Neutrophil (primary cell): ENCODE data around the gene CD34.

Experiments used
- H3K27ac ChIP-seq: fragments of 200-600 bp; sonication (generic); 2 replicates; pipeline ENCODE4 v1.5.1; 2016; ENCODE audit warnings: mild to moderate bottlenecking, moderate library complexity
- H3K27me3 ChIP-seq: fragments of 200-600 bp; sonication (generic); 2 replicates; pipeline ENCODE4 v1.6.0; 2016; ENCODE audit warnings: mild to moderate bottlenecking
- H3K36me3 ChIP-seq: fragments of 200-600 bp; sonication (generic); 2 replicates; pipeline ENCODE4 v1.5.1; 2017
- H3K4me1 ChIP-seq, 2 experiments: fragments of 200-600 bp in 1 of 2; sonication (generic) in 1 of 2; 1 replicate in 1 of 2; 2 replicates in 1 of 2; pipeline versions ENCODE4 v1.5.1 to v1.6.1; 2013 to 2016; ENCODE audit warnings: low read depth in 1 of 2, low read length in 1 of 2, mild to moderate bottlenecking in 1 of 2, moderate library complexity in 1 of 2; ENCODE audit not compliant: control insufficient read depth in 1 of 2, insufficient read depth in 1 of 2
- H3K4me3 ChIP-seq, 2 experiments: fragments of 200-600 bp in 1 of 2; sonication (generic) in 1 of 2; 1 replicate in 1 of 2; 2 replicates in 1 of 2; pipeline ENCODE4 v1.5.1; 2013 to 2016; ENCODE audit warnings: low read depth in 1 of 2, low read length in 1 of 2, mild to moderate bottlenecking in 1 of 2, moderate library complexity in 1 of 2
- H3K9me3 ChIP-seq: fragments of 200-600 bp; sonication (generic); 2 replicates; pipeline ENCODE4 v1.5.1; 2016
- TF ChIP-seq, protein P1 (sequence below): fragments of 200-600 bp; sonication (generic); IDR thresholded peaks from 2 replicates; pipeline ENCODE4 v1.5.1; 2016; ENCODE audit warnings: antibody characterized with exemption

CD34 gene

GRCh38 chr1:207870306-207871031 is 40.5 kb downstream of the CD34 start:
- H3K4me1 ChIP-seq, result peaks cover 40 to 45% of the 10 kb centered on the region in 2 experiments
- H3K27ac ChIP-seq, result no peak overlapping the region

GRCh38 chr1:207869859-207870258 is 41.1 kb downstream of the CD34 start:
- Histone ChIP-seq H3K27me3 (no peaks in the 10 kb centered on the region), H3K9me3 (no peaks in the 10 kb centered on the region), H3K27ac (no peak overlapping the region), H3K4me1 (peaks cover 46 to 47% of the 10 kb centered on the region in 2 experiments), H3K4me3 (no peak overlapping the region), H3K36me3 (peaks cover 6% of the 10 kb centered on the region)
- TF ChIP-seq, protein P1, sequence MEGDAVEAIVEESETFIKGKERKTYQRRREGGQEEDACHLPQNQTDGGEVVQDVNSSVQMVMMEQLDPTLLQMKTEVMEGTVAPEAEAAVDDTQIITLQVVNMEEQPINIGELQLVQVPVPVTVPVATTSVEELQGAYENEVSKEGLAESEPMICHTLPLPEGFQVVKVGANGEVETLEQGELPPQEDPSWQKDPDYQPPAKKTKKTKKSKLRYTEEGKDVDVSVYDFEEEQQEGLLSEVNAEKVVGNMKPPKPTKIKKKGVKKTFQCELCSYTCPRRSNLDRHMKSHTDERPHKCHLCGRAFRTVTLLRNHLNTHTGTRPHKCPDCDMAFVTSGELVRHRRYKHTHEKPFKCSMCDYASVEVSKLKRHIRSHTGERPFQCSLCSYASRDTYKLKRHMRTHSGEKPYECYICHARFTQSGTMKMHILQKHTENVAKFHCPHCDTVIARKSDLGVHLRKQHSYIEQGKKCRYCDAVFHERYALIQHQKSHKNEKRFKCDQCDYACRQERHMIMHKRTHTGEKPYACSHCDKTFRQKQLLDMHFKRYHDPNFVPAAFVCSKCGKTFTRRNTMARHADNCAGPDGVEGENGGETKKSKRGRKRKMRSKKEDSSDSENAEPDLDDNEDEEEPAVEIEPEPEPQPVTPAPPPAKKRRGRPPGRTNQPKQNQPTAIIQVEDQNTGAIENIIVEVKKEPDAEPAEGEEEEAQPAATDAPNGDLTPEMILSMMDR, result no peak

More at GRCh38 chr1:207870306-207871031, 40.5 kb downstream of the CD34 start:
- Histone ChIP-seq H3K9me3 (no peaks in the 10 kb centered on the region), H3K36me3 (peaks cover 4% of the 10 kb centered on the region), H3K27me3 (no peaks in the 10 kb centered on the region), H3K4me3 (no peak overlapping the region)
- TF ChIP-seq, protein P1, result no peak

GRCh38 chr1:207868774-207869721 is 41.9 kb downstream of the CD34 start:
- TF ChIP-seq, protein P1, result peak; percentile 96
- Histone ChIP-seq H3K27me3 (no peaks in the 10 kb centered on the region), H3K27ac (peak overlapping the region; percentile 98), H3K9me3 (no peaks in the 10 kb centered on the region), H3K4me3 (peak overlapping the region; percentile 70 to 93), H3K4me1 (peaks cover 54 to 55% of the 10 kb centered on the region in 2 experiments), H3K36me3 (peaks cover 14% of the 10 kb centered on the region)

DNA sequence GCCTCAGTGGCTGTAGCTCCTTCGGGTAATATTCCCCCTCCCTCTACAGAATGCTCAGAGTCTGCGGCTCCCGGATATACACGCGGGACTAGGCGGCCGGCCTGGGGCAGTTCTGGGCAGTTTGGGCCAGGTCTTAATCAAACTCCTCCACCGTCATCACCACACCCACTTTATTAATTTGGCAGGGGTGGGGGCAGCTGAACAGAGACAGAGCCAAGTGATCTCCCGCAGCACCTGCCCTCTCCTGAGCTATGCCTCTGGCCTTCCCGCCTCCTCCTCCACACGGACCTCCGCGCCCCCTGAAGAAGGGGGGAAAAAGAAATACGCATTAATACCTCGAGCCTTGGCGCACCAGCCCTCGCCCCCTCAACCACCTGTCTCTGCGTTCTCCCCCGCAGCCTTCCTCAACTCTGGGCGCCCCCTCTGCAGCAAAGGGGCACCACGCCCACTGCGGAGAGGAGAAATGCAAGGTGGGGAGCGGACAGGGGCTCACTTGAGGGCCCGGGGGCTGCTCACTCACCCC is 42.6 kb downstream of the CD34 start:
- peaks cover 58 to 61% of the 10 kb centered on the region in 2 experiments for H3K4me1 ChIP-seq
- peaks cover 19% of the 10 kb centered on the region for H3K36me3 ChIP-seq
- peak overlapping the region; percentile 98 for H3K27ac ChIP-seq
- no peaks in the 10 kb centered on the region for H3K9me3 ChIP-seq
- H3K4me3 ChIP-seq, result peak overlapping the region; percentile 70 to 93
- H3K27me3 ChIP-seq, result no peaks in the 10 kb centered on the region
- TF ChIP-seq, protein P1, result no peak
